Spleen (tissue), 11 donors: ENCODE measurements around the gene GYS1. TPM values are rescaled to one million over a fixed set of nuclear protein-coding genes. Genes with fewer than 3 reads are reported as not detected.

Experiments used
- DNase-seq: peaks from one replicate; pipeline ENCODE4 v3.0.0-alpha.2; 2020
- H3K27ac ChIP-seq, 8 donors: fragments of 200-600 bp; sonication (generic) in 7 of 8; 1 replicate in 4 of 8; 2 replicates in 4 of 8; pipeline versions ENCODE4 v1.5.0 to v1.8.0; 2016 to 2021; ENCODE audit warnings: inconsistent platforms in 4 of 8, mild to moderate bottlenecking in 4 of 8, moderate library complexity in 1 of 8
- H3K27me3 ChIP-seq, 7 donors: fragments of 200-600 bp; sonication (generic) in 6 of 7; replicated peaks in 1 of 7; 1 replicate in 4 of 7; 2 replicates in 3 of 7; pipeline versions ENCODE4 v1.5.0 to v1.8.0; 2016 to 2021; ENCODE audit warnings: inconsistent platforms in 3 of 7, mild to moderate bottlenecking in 1 of 7
- H3K36me3 ChIP-seq, 6 donors: fragments of 200-600 bp; sonication (generic) in 5 of 6; 1 replicate in 4 of 6; 2 replicates in 2 of 6; pipeline versions ENCODE4 v1.5.0 to v1.8.0; 2016 to 2021; ENCODE audit warnings: inconsistent platforms in 2 of 6
- H3K4me1 ChIP-seq, 6 donors: fragments of 200-600 bp; sonication (generic) in 5 of 6; 1 replicate in 3 of 6; 2 replicates in 3 of 6; pipeline versions ENCODE4 v1.5.0 to v1.8.0; 2016 to 2021; ENCODE audit warnings: inconsistent platforms in 3 of 6
- H3K4me3 ChIP-seq, 8 donors: fragments of 200-600 bp; sonication (generic) in 7 of 8; 1 replicate in 4 of 8; 2 replicates in 4 of 8; pipeline versions ENCODE4 v1.5.0 to v1.8.0; 2016 to 2021; ENCODE audit warnings: inconsistent platforms in 4 of 8, mild to moderate bottlenecking in 4 of 8, moderate library complexity in 2 of 8
- H3K9me3 ChIP-seq, 8 donors: fragments of 200-600 bp; sonication (generic) in 7 of 8; 1 replicate in 4 of 8; 2 replicates in 4 of 8; pipeline versions ENCODE4 v1.5.0 to v1.8.0; 2016 to 2021; ENCODE audit warnings: inconsistent platforms in 4 of 8
- CTCF ChIP-seq, 11 experiments: fragments of 200-600 bp in 7 of 11; fragments of 450-650 bp in 4 of 11; sonication (generic) in 4 of 11; IDR thresholded peaks in 8 of 11; conservative IDR thresholded peaks in 3 of 11; 1 replicate in 7 of 11; 2 replicates in 4 of 11; pipeline versions ENCODE4 v1.4.0 to v1.8.0; 2016 to 2021; ENCODE audit warnings: antibody characterized with exemption in 11 of 11, inconsistent platforms in 4 of 11, mild to moderate bottlenecking in 1 of 11
- POLR2A ChIP-seq, 3 donors: fragments of 450-650 bp; IDR thresholded peaks; one replicate each; pipeline ENCODE4 v1.5.1; 2017; ENCODE audit warnings: antibody characterized with exemption in 3 of 3, mild to moderate bottlenecking in 1 of 3
- POLR2AphosphoS5 ChIP-seq, 3 donors: sonication (generic); formaldehyde crosslinking; IDR thresholded peaks; one replicate each; pipeline ENCODE4 v1.5.1; 2017; ENCODE audit warnings: antibody characterized with exemption in 3 of 3
- WGBS, 5 donors: extraction: QIAGEN DNeasy Blood & Tissue Kit in 3 of 5; methylation state at CpG; one replicate each; pipeline versions ENCODE4 v1.1.5 to v1.1.7; 2013 to 2018; 5-methylcytosine and 5-hydroxymethylcytosine counted together
- intact Hi-C: fragments of 100-400 bp; cut with DNase I; formaldehyde crosslinking; loops from one replicate; pipeline ENCODE4 v1.15.0; 2023; ENCODE audit warnings: low total_unique reads
- polyA plus RNA-seq, 3 donors: library from polyadenylated mRNA; stranded (reverse); fragments of 200-250 nt; gene quantifications; one replicate each; pipeline ENCODE4 v1.2.1, GENCODE V29; 2013
- total RNA-seq, 7 donors: library from RNA; depleted of rRNA in 3 of 7; stranded (reverse); fragments of >200 nt in 3 of 7; fragmentation: NEBNext Ultra II Directional in 4 of 7; extraction: Animal tissue kit (Norgen Biotek cat#: 25700) in 4 of 7; gene quantifications; one replicate each; pipeline versions ENCODE4 v1.1.0 to v1.2.1, GENCODE V29; 2016 to 2021
- donor health status: healthy with polysubstance abuse.
- donor health status: DM: no; HTN: no; CAD: no; lungs with moderate emphysema.
- donor health status: DM: no; HTN: no; CAD: no.
- donor health status: Bipolar disorder and iron deficiency.
- donor health status: healthy.
- donor health status: DM: no; HTN: no; CAD: no.
- donor health status: DM: yes; HTN: yes; CAD: no.

GYS1 gene
- total and polyA plus RNA-seq, 10 donors, result 11.9 to 47.1 (median 30.5) TPM

- peaks cover 0 to 31% (median 6%) of the 10 kb centered on the region in 6 donors for H3K36me3 ChIP-seq
- TF ChIP-seq POLR2AphosphoS5 (IDR thresholded peaks at IDR 0.05), result peak; percentile 87 to 95 (median 94)
- peak in 2 of 3 donors; percentile 38 to 58 for TF ChIP-seq POLR2A (IDR thresholded peaks at IDR 0.05)
- peak in 3 of 11 experiments; percentile 5 to 36 (median 19) for TF ChIP-seq CTCF (IDR thresholded peaks at IDR 0.05 in 8 of 11, conservative IDR thresholded peaks at IDR 0.05 in 3 of 11)
- peak within 1 kb of the TSS; percentile 76 to 97 (median 90) for H3K4me3 ChIP-seq
- peaks cover 12 to 51% (median 22%) of the 10 kb centered on the region in 6 donors for H3K4me1 ChIP-seq
- intact Hi-C loops, result loop anchor here (10.0 kb wide), 1 partner anchor 50 kb away; the partner anchor contains the start of gene NUCB1
- WGBS, 5 donors, result 0 to 1% (median 1%) methylated on average over 20 to 71 of the region's 71 CpGs
- peak within 1 kb of the TSS; percentile 53 to 96 (median 92) for H3K27ac ChIP-seq
- no peaks in the 10 kb centered on the region for H3K9me3 ChIP-seq
- no peaks in the 10 kb centered on the region for H3K27me3 ChIP-seq
- peak; percentile 98 for DNase-seq
Measured at GRCh38 chr19:48954595-48955307, 38.4 kb downstream of the GYS1 start, which contains the start of gene BAX. BAX (plus strand) TSS chr19:48954875; CDS start chr19:48954929, 54 bp downstream.

- 62 to 76% (median 71%) methylated on average over 11 of the region's 11 CpGs for WGBS, 5 donors
- Histone ChIP-seq H3K9me3 (no peaks in the 10 kb centered on the region), H3K4me3 (peak overlapping the region; percentile 76 to 97 (median 90)), H3K27ac (peak overlapping the region; percentile 53 to 96 (median 92)), H3K36me3 (peaks cover 0 to 31% (median 6%) of the 10 kb centered on the region in 6 donors), H3K27me3 (no peaks in the 10 kb centered on the region), H3K4me1 (peaks cover 12 to 45% (median 20%) of the 10 kb centered on the region in 6 donors)
- intact Hi-C loops, result loop anchor here (10.0 kb wide), 1 partner anchor 49 kb away; the partner anchor contains the start of gene NUCB1
- DNase-seq, result no peak
- no peak for TF ChIP-seq POLR2A (IDR thresholded peaks at IDR 0.05)
- TF ChIP-seq CTCF (IDR thresholded peaks at IDR 0.05 in 8 of 11, conservative IDR thresholded peaks at IDR 0.05 in 3 of 11), result no peak
- no peak for TF ChIP-seq POLR2AphosphoS5 (IDR thresholded peaks at IDR 0.05)
Measured at GRCh38 chr19:48953990-48954594, 39.0 kb downstream of the GYS1 start.

- Histone ChIP-seq H3K9me3 (peaks cover 0 to under 1% (median 0%) of the 10 kb centered on the region in 8 donors), H3K27me3 (no peaks in the 10 kb centered on the region), H3K36me3 (peaks cover 0 to 25% (median 6%) of the 10 kb centered on the region in 6 donors), H3K4me3 (no peak overlapping the region), H3K27ac (no peak overlapping the region), H3K4me1 (peaks cover 12 to 36% (median 20%) of the 10 kb centered on the region in 6 donors)
- intact Hi-C loops, result loop anchor here (10.0 kb wide), 1 partner anchor 48 kb away; the partner anchor contains the start of gene NUCB1
- WGBS, 5 donors, result 70 to 87% (median 77%) methylated on average over 4 of the region's 4 CpGs
- TF ChIP-seq CTCF (IDR thresholded peaks at IDR 0.05 in 8 of 11, conservative IDR thresholded peaks at IDR 0.05 in 3 of 11), result no peak
- no peak for TF ChIP-seq POLR2A (IDR thresholded peaks at IDR 0.05)
- no peak for DNase-seq
Measured at GRCh38 chr19:48953141-48953540, 40.0 kb downstream of the GYS1 start.
